Middle frontal gyrus (tissue), 1 donor: ENCODE data around the gene ATCAY.

Source experiments
- DNase-seq: peaks from one replicate; pipeline ENCODE4 v3.0.0-alpha.2; 2015; ENCODE audit warnings: low spot score; ENCODE audit errors: extremely low spot score

ATCAY gene

GRCh38 chr19:3880471-3881271, at the start of gene ATCAY:
ATCAY (plus strand) TSS chr19:3880685; CDS start chr19:3885768, 5,083 bp downstream.
- peak; percentile 44 for DNase-seq

- DNase-seq = no peak
Measured at GRCh38 chr19:3831601-3832000, 48.9 kb upstream of the ATCAY start.

- no peak for DNase-seq
Measured at GRCh38 chr19:3832001-3832400, 48.5 kb upstream of the ATCAY start.

- no peak for DNase-seq
Measured at GRCh38 chr19:3833578-3834348, 46.7 kb upstream of the ATCAY start.

- no peak for DNase-seq
Measured at GRCh38 chr19:3834349-3835054, 46.0 kb upstream of the ATCAY start.

GRCh38 chr19:3835055-3835435, 45.4 kb upstream of the ATCAY start:
- no peak for DNase-seq

GRCh38 chr19:3836887-3837286, 43.6 kb upstream of the ATCAY start:
- no peak for DNase-seq

GRCh38 chr19:3837332-3837731, 43.2 kb upstream of the ATCAY start:
- DNase-seq = no peak

GRCh38 chr19:3837922-3838321, 42.6 kb upstream of the ATCAY start:
- DNase-seq = no peak

- DNase-seq = no peak
Measured at GRCh38 chr19:3838661-3839060, 41.8 kb upstream of the ATCAY start.

- no peak for DNase-seq
Measured at GRCh38 chr19:3839941-3840340, 40.5 kb upstream of the ATCAY start.

GRCh38 chr19:3840804-3841203, 39.7 kb upstream of the ATCAY start:
- DNase-seq = no peak

- DNase-seq = no peak
Measured at GRCh38 chr19:3842948-3843347, 37.5 kb upstream of the ATCAY start.

- DNase-seq = no peak
Measured at GRCh38 chr19:3844596-3844995, 35.9 kb upstream of the ATCAY start.

- no peak for DNase-seq
Measured at GRCh38 chr19:3849092-3849491, 31.4 kb upstream of the ATCAY start.

- DNase-seq = no peak
Measured at GRCh38 chr19:3849787-3850186, 30.7 kb upstream of the ATCAY start.

- no peak for DNase-seq
Measured at GRCh38 chr19:3850320-3850972, 30.0 kb upstream of the ATCAY start.

- no peak for DNase-seq
Measured at GRCh38 chr19:3851254-3852176, 29.0 kb upstream of the ATCAY start.

- DNase-seq = no peak
Measured at GRCh38 chr19:3852177-3852511, 28.3 kb upstream of the ATCAY start.

- DNase-seq = no peak
Measured at GRCh38 chr19:3852614-3853254, 27.8 kb upstream of the ATCAY start.
